HG03354 (cell line): ENCODE results near the gene PLEKHB1.
"Not testable (repeated sequence)": the region's sequence is repeated elsewhere in the genome, so short reads cannot be mapped to it uniquely, and the experiment has no call there.

Source experiments
- ATAC-seq: cut with Tn5 transposase; IDR thresholded peaks from one replicate; pipeline ENCODE4 v1.9.1; 2021; ENCODE audit warnings: mild to moderate bottlenecking; ENCODE audit not compliant: unreplicated experiment, poor library complexity, severe bottlenecking

PLEKHB1 gene

GRCh38 chr11:73664877-73665276 is 18.5 kb downstream of the PLEKHB1 start:
- no peak for ATAC-seq

GRCh38 chr11:73667891-73668290 is 21.5 kb downstream of the PLEKHB1 start:
- ATAC-seq = no peak

GRCh38 chr11:73670808-73671207 is 24.4 kb downstream of the PLEKHB1 start:
- ATAC-seq = no peak

GRCh38 chr11:73671701-73672100 is 25.3 kb downstream of the PLEKHB1 start:
- no peak for ATAC-seq

GRCh38 chr11:73676552-73676951 is 30.2 kb downstream of the PLEKHB1 start:
- ATAC-seq = not testable (repeated sequence)

- ATAC-seq = no peak
Observed at GRCh38 chr11:73680687-73681086, 34.3 kb downstream of the PLEKHB1 start.

- no peak for ATAC-seq
Observed at GRCh38 chr11:73693899-73694525, 47.6 kb downstream of the PLEKHB1 start.

- no peak for ATAC-seq
Observed at GRCh38 chr11:73705053-73705452, 58.7 kb downstream of the PLEKHB1 start.

- no peak for ATAC-seq
Observed at GRCh38 chr11:73710964-73711363, 64.6 kb downstream of the PLEKHB1 start.
